GM12878 (cell line): ENCODE data around the gene MYADM. TPM values are rescaled to one million over a fixed set of nuclear protein-coding genes. Genes with fewer than 3 reads are reported as not detected.

Experiments used
- ATAC-seq: fragments of 200-7000 bp; cut with Tn5 transposase; 3 replicates; pipeline ENCODE4 v1.9.1; 2020; ENCODE audit warnings: mild to moderate bottlenecking, moderate library complexity
- BruUV-seq: library from RNA; stranded (reverse); fragments of 400-500 nt; replicated peaks from 2 replicates; lab custom pipeline; 2021; lab: Mats Ljungman, UMichigan
- CTCF ChIA-PET: fragments of 300-600 bp; sonication (Branson Sonifier 250); formaldehyde crosslinking; extraction: SDS; loops from one replicate; lab custom pipeline; 2021; ENCODE audit warnings: inconsistent platforms; lab: Yijun Ruan, JAX
- POLR2A ChIA-PET: fragments of 350-600 bp; formaldehyde crosslinking; extraction: SDS; loops from one replicate; lab custom pipeline; 2021; ENCODE audit warnings: inconsistent platforms; lab: Charles Lee
- RAD21 ChIA-PET: fragments of 300-600 bp; sonication (Branson Sonifier 250); formaldehyde crosslinking; loops from one replicate; lab custom pipeline; 2023; ENCODE audit warnings: antibody characterized with exemption; ENCODE audit not compliant: unreplicated experiment; lab: Charles Lee
- SMC1A ChIA-PET: fragments of 300-600 bp; sonication (Branson Sonifier 250); formaldehyde crosslinking; loops from one replicate; lab custom pipeline; 2023; ENCODE audit not compliant: unreplicated experiment, uncharacterized antibody; lab: Charles Lee
- DNase-seq: peaks from one replicate; pipeline ENCODE4 v3.0.0-alpha.2; 2011; ENCODE audit warnings: low read depth, low spot score
- FAIRE-seq: peaks from 3 replicates; lab custom pipeline; 2011; peaks lifted over from hg19 to GRCh38; lab: Jason Lieb, UNC
- H2AFZ ChIP-seq: 2 replicates; pipeline ENCODE4 v1.6.0; 2011; ENCODE audit warnings: low read depth, low read length, control low read depth; ENCODE audit not compliant: control insufficient read depth
- H3K27ac ChIP-seq: 2 replicates; pipeline ENCODE4 v1.5.1; 2011; ENCODE audit warnings: control low read depth; ENCODE audit not compliant: control insufficient read depth, insufficient read depth
- H3K27me3 ChIP-seq, 2 experiments: replicated peaks in 1 of 2; 2 replicates each; pipeline versions ENCODE4 v1.6.0 to v1.6.1; 2011; ENCODE audit warnings: low read length in 1 of 2; ENCODE audit not compliant: control insufficient read depth in 2 of 2, insufficient read depth in 2 of 2
- H3K36me3 ChIP-seq, 2 experiments: 2 replicates each; pipeline ENCODE4 v1.5.1; 2011; ENCODE audit warnings: low read length in 1 of 2; ENCODE audit not compliant: control insufficient read depth in 2 of 2, insufficient read depth in 2 of 2
- H3K4me1 ChIP-seq: 2 replicates; pipeline ENCODE4 v1.6.1; 2011; ENCODE audit warnings: mild to moderate bottlenecking, low read length, moderate library complexity, mixed read lengths; ENCODE audit not compliant: control insufficient read depth, insufficient read depth
- H3K4me2 ChIP-seq: 2 replicates; pipeline ENCODE4 v1.6.0; 2011; ENCODE audit warnings: control low read depth; ENCODE audit not compliant: control insufficient read depth, insufficient read depth
- H3K4me3 ChIP-seq: fragments of 200-600 bp; sonication (generic); 2 replicates; pipeline ENCODE4 v1.5.1; 2016
- H3K79me2 ChIP-seq: 2 replicates; pipeline ENCODE4 v1.6.0; 2011; ENCODE audit warnings: low read length; ENCODE audit not compliant: control insufficient read depth, insufficient read depth
- H3K9ac ChIP-seq: 2 replicates; pipeline ENCODE4 v1.8.0; 2011; ENCODE audit warnings: low read length, control low read depth, mixed read lengths; ENCODE audit not compliant: control insufficient read depth, insufficient read depth
- H3K9me3 ChIP-seq: replicated peaks from 3 replicates; pipeline ENCODE4 v1.5.1; 2011; ENCODE audit warnings: mild to moderate bottlenecking, low read length; ENCODE audit not compliant: control insufficient read depth, insufficient read depth
- H4K20me1 ChIP-seq: 2 replicates; pipeline ENCODE4 v1.6.0; 2011; ENCODE audit not compliant: control insufficient read depth, insufficient read depth
- BCLAF1 ChIP-seq: fragments of 450-650 bp; IDR thresholded peaks from 2 replicates; pipeline ENCODE4 v1.6.1; 2017; ENCODE audit warnings: antibody characterized with exemption, mild to moderate bottlenecking, moderate library complexity
- CHD2 ChIP-seq: IDR thresholded peaks from 2 replicates; pipeline ENCODE4 v1.6.1; 2011; ENCODE audit warnings: low read depth, low read length, improper control_type of control experiment, borderline replicate concordance
- CREM ChIP-seq: IDR thresholded peaks from 2 replicates; pipeline ENCODE4 v1.6.1; 2014; ENCODE audit warnings: antibody characterized with exemption, low read depth
- MAX ChIP-seq: IDR thresholded peaks from 2 replicates; pipeline ENCODE4 v1.6.1; 2012; ENCODE audit warnings: low read depth, low read length, improper control_type of control experiment
- MXI1 ChIP-seq: fragments of 150-350 bp; IDR thresholded peaks from 2 replicates; pipeline ENCODE4 v1.6.1; 2011; ENCODE audit warnings: low read depth, mild to moderate bottlenecking, inconsistent platforms, low read length, improper control_type of control experiment
- POLR2A ChIP-seq: IDR thresholded peaks from 2 replicates; pipeline ENCODE4 v1.6.1; 2011; ENCODE audit warnings: low read depth, mild to moderate bottlenecking, low read length
- RELB ChIP-seq: fragments of 450-650 bp; IDR thresholded peaks from 2 replicates; pipeline ENCODE4 v1.6.1; 2017; ENCODE audit warnings: low read depth, mild to moderate bottlenecking, moderate library complexity
- SIN3A ChIP-seq: IDR thresholded peaks from 2 replicates; pipeline ENCODE4 v1.6.1; 2012; ENCODE audit warnings: low read depth, low read length, improper control_type of control experiment
- SREBF2 ChIP-seq: IDR thresholded peaks from 2 replicates; pipeline ENCODE4 v1.6.1; 2012; ENCODE audit warnings: mild to moderate bottlenecking, low read length
- TCF7 ChIP-seq: IDR thresholded peaks from 2 replicates; pipeline ENCODE4 v1.6.1; 2014; ENCODE audit warnings: antibody characterized with exemption, borderline replicate concordance
- ZBTB40 ChIP-seq: fragments of 450-650 bp; IDR thresholded peaks from 2 replicates; pipeline ENCODE4 v1.6.1; 2016; ENCODE audit warnings: mild to moderate bottlenecking, moderate library complexity, borderline replicate concordance
- ZNF622 ChIP-seq: fragments of 450-650 bp; IDR thresholded peaks from 2 replicates; pipeline ENCODE4 v1.6.1; 2017; ENCODE audit warnings: mild to moderate bottlenecking, inconsistent platforms
- WGBS: methylation state at CpG from one replicate; pipeline ENCODE4 v1.1.6; 2016; ENCODE audit warnings: low lambda C conversion rate; ENCODE audit not compliant: insufficient replicate concordance, insufficient coverage; ENCODE audit errors: missing lambda C conversion rate; 5-methylcytosine and 5-hydroxymethylcytosine counted together
- in situ Hi-C: fragments of 300-500 bp; cut with MboI; formaldehyde crosslinking; loops from 9 replicates; pipeline ENCODE4 v1.14.3; 2018; ENCODE audit warnings: mixed read lengths
- intact Hi-C: fragments of 100-400 bp; cut with micrococcal nuclease; formaldehyde crosslinking; loops from one replicate; pipeline ENCODE4 v1.14.2; 2022; ENCODE audit not compliant: unreplicated experiment
- polyA plus RNA-seq, 11 experiments: library from polyadenylated mRNA; depleted of rRNA in 4 of 11; unstranded in 6 of 11; stranded (reverse) in 5 of 11; fragments of >200 nt; fragmentation: Nextera tagmentation in 4 of 11; fragmentation: Illumina TruSeq in 1 of 11; extraction: Ambion mirVana in 4 of 11; extraction: Trizol in 1 of 11; gene quantifications; 1 replicate in 1 of 11; 2 replicates in 10 of 11; pipeline versions ENCODE4 v1.2.1 to v1.2.3, GENCODE V29; 2011 to 2016; ENCODE audit warnings: inconsistent platforms in 2 of 11, missing spikeins in 2 of 11, low read depth in 1 of 11
- total RNA-seq, 4 experiments: library from RNA; depleted of rRNA in 3 of 4; stranded (reverse); fragments of >200 nt in 3 of 4; fragmentation: Illumina TruSeq in 1 of 4; extraction: Trizol in 1 of 4; gene quantifications; 2 replicates each; pipeline versions ENCODE4 v1.2.1 to v1.2.3, GENCODE V29; 2013 to 2021

Gene MYADM
- total and polyA plus RNA-seq, 10 of the 15 experiments (the other 5 are each of a cell fraction or from before 2014, with no cell fraction given), result 0.04 to 0.46 (median 0.10) TPM

- Histone ChIP-seq H3K9ac (no peak overlapping the region), H3K9me3 (no peaks in the 10 kb centered on the region; the same call in 2 of the 3 replicates), H3K4me3 (no peak overlapping the region), H3K4me2 (no peak overlapping the region), H3K27ac (no peak overlapping the region), H2AFZ (no peak overlapping the region), H3K79me2 (no peaks in the 10 kb centered on the region), H4K20me1 (no peaks in the 10 kb centered on the region), H3K4me1 (no peaks in the 10 kb centered on the region), H3K36me3 (no peaks in the 10 kb centered on the region), H3K27me3 (no peaks in the 10 kb centered on the region)
- no TSS peak for BruUV-seq
- SMC1A ChIA-PET, result no interaction called here
- RAD21 ChIA-PET, result no interaction called here
- ATAC-seq (no peak), DNase-seq (no peak), FAIRE-seq (no peak)
- TF ChIP-seq CREM, result no peak
- no peak for TF ChIP-seq TCF7
- TF ChIP-seq ZNF622, result no peak
- TF ChIP-seq ZBTB40, result no peak
- TF ChIP-seq POLR2A, result no peak
- no peak for TF ChIP-seq SIN3A
- TF ChIP-seq CHD2, result no peak
- no peak for TF ChIP-seq MXI1
- no peak for TF ChIP-seq MAX
- TF ChIP-seq SREBF2, result no peak
- TF ChIP-seq RELB, result no peak
- TF ChIP-seq BCLAF1, result no peak
- POLR2A ChIA-PET, result no interaction called here
- CTCF ChIA-PET, result interaction anchor here (1.3 kb wide), 1 partner anchor 124 kb away, joined by 4 read pairs; no protein-coding TSS in a partner anchor
- in situ Hi-C loops (no loop called here), intact Hi-C loops (no loop called here)
- WGBS, result 34% methylated on average over 14 of the region's 14 CpGs
Measured at GRCh38 chr19:53907193-53907581, 39.5 kb downstream of the MYADM start.
